ENCODE results near the gene FAM174C. TPM values are rescaled to one million over a fixed set of nuclear protein-coding genes. Genes with fewer than 3 reads are reported as not detected.

FAM174C gene
- total and polyA plus RNA-seq, 10 of the 15 experiments (the other 5 are each of a cell fraction or from before 2014, with no cell fraction given) = 0.89 to 94.6 (median 43.6) TPM

- H4K20me1 ChIP-seq (ENCODE audit: control insufficient read depth, insufficient read depth) = no peaks in the 10 kb centered on the region
- no peaks in the 10 kb centered on the region for H3K79me2 ChIP-seq (ENCODE audit: control insufficient read depth, insufficient read depth, low read length)
- H3K9me3 ChIP-seq (replicated peaks; ENCODE audit: control insufficient read depth, insufficient read depth, low read length) = no peaks in the 10 kb centered on the region
- H3K9ac ChIP-seq (ENCODE audit: control insufficient read depth, insufficient read depth, low read length) = no peak overlapping the region
- intact Hi-C loops (cut with micrococcal nuclease; ENCODE audit: unreplicated experiment) (no loop called here), in situ Hi-C loops (cut with MboI) (no loop called here)
- ChIA-PET CTCF (no interaction called here), RAD21 (ENCODE audit: unreplicated experiment) (no interaction called here), SMC1A (ENCODE audit: uncharacterized antibody, unreplicated experiment) (no interaction called here), POLR2A (no interaction called here)
- ATAC-seq (no peak), FAIRE-seq (no peak), DNase-seq (ENCODE audit: low read depth, low spot score) (no peak)
- H3K4me3 ChIP-seq = no peak overlapping the region
- WGBS (ENCODE audit: insufficient coverage, insufficient replicate concordance, low lambda C conversion rate, missing lambda C conversion rate) = 51% methylated on average over 40 of the region's 41 CpGs
- H3K27ac ChIP-seq (ENCODE audit: control insufficient read depth, insufficient read depth) = no peak overlapping the region
- H3K4me2 ChIP-seq (ENCODE audit: control insufficient read depth, insufficient read depth) = no peak overlapping the region
- peaks cover 7 to 8% of the 10 kb centered on the region in 2 experiments; a peak in 3 of 4 replicates for H3K27me3 ChIP-seq (replicated peaks in 1 of 2; ENCODE audit: control insufficient read depth in 2 of 2, insufficient read depth in 2 of 2, low read length in 1 of 2)
- H3K4me1 ChIP-seq (ENCODE audit: control insufficient read depth, insufficient read depth, low read length) = peaks cover 16% of the 10 kb centered on the region
- H3K36me3 ChIP-seq (ENCODE audit: control insufficient read depth in 2 of 2, insufficient read depth in 2 of 2, low read length in 1 of 2) = no peaks in the 10 kb centered on the region
- no peak overlapping the region for H2AFZ ChIP-seq (ENCODE audit: control insufficient read depth, low read depth, low read length)
- BruUV-seq (replicated peaks) = no TSS peak
- TF ChIP-seq TAF1 (IDR thresholded peaks at IDR 0.05; ENCODE audit: borderline replicate concordance, low read depth, low read length) (no peak), RBBP5 (conservative IDR thresholded peaks at IDR 0.05) (no peak), ZNF622 (IDR thresholded peaks at IDR 0.05) (no peak), TCF3 (IDR thresholded peaks at IDR 0.05; ENCODE audit: borderline replicate concordance, insufficient read depth, low read depth, low read length) (0 out of 2 replicates have a peak, but pooled peaks have one; percentile 25), EGR1 (IDR thresholded peaks at IDR 0.05; ENCODE audit: borderline replicate concordance in 1 of 2, low read depth in 2 of 2, low read length in 2 of 2) (no peak), HSF1 (IDR thresholded peaks at IDR 0.05; ENCODE audit: low read depth, low read length) (no peak), CREB1 (IDR thresholded peaks at IDR 0.05; ENCODE audit: low read depth) (no peak), BACH1 (IDR thresholded peaks at IDR 0.05; ENCODE audit: borderline replicate concordance) (no peak), RCOR1 (conservative IDR thresholded peaks at IDR 0.05; ENCODE audit: low read depth, low read length) (no peak)
- TF ChIP-seq, protein P1, sequence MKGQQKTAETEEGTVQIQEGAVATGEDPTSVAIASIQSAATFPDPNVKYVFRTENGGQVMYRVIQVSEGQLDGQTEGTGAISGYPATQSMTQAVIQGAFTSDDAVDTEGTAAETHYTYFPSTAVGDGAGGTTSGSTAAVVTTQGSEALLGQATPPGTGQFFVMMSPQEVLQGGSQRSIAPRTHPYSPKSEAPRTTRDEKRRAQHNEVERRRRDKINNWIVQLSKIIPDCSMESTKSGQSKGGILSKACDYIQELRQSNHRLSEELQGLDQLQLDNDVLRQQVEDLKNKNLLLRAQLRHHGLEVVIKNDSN (IDR thresholded peaks at IDR 0.05; ENCODE audit: borderline replicate concordance, extremely low read length, insufficient read depth, low read depth, low read length) = no peak
- TF ChIP-seq, protein P2, sequence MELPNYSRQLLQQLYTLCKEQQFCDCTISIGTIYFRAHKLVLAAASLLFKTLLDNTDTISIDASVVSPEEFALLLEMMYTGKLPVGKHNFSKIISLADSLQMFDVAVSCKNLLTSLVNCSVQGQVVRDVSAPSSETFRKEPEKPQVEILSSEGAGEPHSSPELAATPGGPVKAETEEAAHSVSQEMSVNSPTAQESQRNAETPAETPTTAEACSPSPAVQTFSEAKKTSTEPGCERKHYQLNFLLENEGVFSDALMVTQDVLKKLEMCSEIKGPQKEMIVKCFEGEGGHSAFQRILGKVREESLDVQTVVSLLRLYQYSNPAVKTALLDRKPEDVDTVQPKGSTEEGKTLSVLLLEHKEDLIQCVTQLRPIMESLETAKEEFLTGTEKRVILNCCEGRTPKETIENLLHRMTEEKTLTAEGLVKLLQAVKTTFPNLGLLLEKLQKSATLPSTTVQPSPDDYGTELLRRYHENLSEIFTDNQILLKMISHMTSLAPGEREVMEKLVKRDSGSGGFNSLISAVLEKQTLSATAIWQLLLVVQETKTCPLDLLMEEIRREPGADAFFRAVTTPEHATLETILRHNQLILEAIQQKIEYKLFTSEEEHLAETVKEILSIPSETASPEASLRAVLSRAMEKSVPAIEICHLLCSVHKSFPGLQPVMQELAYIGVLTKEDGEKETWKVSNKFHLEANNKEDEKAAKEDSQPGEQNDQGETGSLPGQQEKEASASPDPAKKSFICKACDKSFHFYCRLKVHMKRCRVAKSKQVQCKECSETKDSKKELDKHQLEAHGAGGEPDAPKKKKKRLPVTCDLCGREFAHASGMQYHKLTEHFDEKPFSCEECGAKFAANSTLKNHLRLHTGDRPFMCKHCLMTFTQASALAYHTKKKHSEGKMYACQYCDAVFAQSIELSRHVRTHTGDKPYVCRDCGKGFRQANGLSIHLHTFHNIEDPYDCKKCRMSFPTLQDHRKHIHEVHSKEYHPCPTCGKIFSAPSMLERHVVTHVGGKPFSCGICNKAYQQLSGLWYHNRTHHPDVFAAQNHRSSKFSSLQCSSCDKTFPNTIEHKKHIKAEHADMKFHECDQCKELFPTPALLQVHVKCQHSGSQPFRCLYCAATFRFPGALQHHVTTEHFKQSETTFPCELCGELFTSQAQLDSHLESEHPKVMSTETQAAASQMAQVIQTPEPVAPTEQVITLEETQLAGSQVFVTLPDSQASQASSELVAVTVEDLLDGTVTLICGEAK (IDR thresholded peaks at IDR 0.05; ENCODE audit: borderline replicate concordance) = no peak
- TF ChIP-seq, protein P3, sequence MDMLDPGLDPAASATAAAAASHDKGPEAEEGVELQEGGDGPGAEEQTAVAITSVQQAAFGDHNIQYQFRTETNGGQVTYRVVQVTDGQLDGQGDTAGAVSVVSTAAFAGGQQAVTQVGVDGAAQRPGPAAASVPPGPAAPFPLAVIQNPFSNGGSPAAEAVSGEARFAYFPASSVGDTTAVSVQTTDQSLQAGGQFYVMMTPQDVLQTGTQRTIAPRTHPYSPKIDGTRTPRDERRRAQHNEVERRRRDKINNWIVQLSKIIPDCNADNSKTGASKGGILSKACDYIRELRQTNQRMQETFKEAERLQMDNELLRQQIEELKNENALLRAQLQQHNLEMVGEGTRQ (IDR thresholded peaks at IDR 0.05; ENCODE audit: borderline replicate concordance, low read depth, low read length) = no peak
- TF ChIP-seq, protein P4, sequence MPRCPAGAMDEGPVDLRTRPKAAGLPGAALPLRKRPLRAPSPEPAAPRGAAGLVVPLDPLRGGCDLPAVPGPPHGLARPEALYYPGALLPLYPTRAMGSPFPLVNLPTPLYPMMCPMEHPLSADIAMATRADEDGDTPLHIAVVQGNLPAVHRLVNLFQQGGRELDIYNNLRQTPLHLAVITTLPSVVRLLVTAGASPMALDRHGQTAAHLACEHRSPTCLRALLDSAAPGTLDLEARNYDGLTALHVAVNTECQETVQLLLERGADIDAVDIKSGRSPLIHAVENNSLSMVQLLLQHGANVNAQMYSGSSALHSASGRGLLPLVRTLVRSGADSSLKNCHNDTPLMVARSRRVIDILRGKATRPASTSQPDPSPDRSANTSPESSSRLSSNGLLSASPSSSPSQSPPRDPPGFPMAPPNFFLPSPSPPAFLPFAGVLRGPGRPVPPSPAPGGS (IDR thresholded peaks at IDR 0.05; ENCODE audit: borderline replicate concordance, insufficient read depth, low read depth, low read length, poor library complexity, severe bottlenecking) = peak; percentile 80
These were observed 13.7 kb downstream of the FAM174C start for GRCh38 chr19:1288833-1289685.

All from GM12878 (cell line).